ENCODE measurements around the gene DUSP12. TPM values are rescaled to one million over a fixed set of nuclear protein-coding genes. Genes with fewer than 3 reads are reported as not detected.

Gene DUSP12
- total and polyA plus RNA-seq, 5 donors from 2014 or later = 15.2 to 69.9 (median 57.8) TPM

GRCh38 chr1:161791904-161792655, 42.5 kb downstream of the DUSP12 start:
- no peaks in the 10 kb centered on the region for H3K27me3 ChIP-seq (ENCODE audit: control insufficient read depth, insufficient read depth, low read length)
- H3K4me1 ChIP-seq (ENCODE audit: control insufficient read depth, insufficient read depth, low read length, poor library complexity, severe bottlenecking) = no peaks in the 10 kb centered on the region
- peaks cover 72% of the 10 kb centered on the region for H3K36me3 ChIP-seq (ENCODE audit: control insufficient read depth, insufficient read depth, low read length)
- Mint-ChIP-seq H3K27me3 (no peaks in the 10 kb centered on the region), H3K27ac (no peak overlapping the region), H3K9me3 (no peaks in the 10 kb centered on the region), H3K36me3 (peaks cover 36% of the 10 kb centered on the region), H3K4me1 (peaks cover 0 to 7% (median 4%) of the 10 kb centered on the region in 4 donors), H3K4me3 (no peak overlapping the region)
- DNase-seq = no peak
- H3K9me3 ChIP-seq (ENCODE audit: control insufficient read depth in 2 of 2, low read length in 2 of 2) = no peaks in the 10 kb centered on the region
- ATAC-seq (ENCODE audit: low read depth in 2 of 2) = no peak
- no peak overlapping the region for H3K27ac ChIP-seq (ENCODE audit: insufficient read depth, low read length, poor library complexity, severe bottlenecking)
- no peak overlapping the region for H3K4me3 ChIP-seq (ENCODE audit: low read depth, low read length)

- no peak overlapping the region for H3K27ac ChIP-seq (ENCODE audit: insufficient read depth, low read length, poor library complexity, severe bottlenecking)
- H3K9me3 ChIP-seq (ENCODE audit: control insufficient read depth in 2 of 2, low read length in 2 of 2) = no peaks in the 10 kb centered on the region
- peak overlapping the region in 1 of 3 donors; percentile 2 for H3K27ac Mint-ChIP-seq
- no peaks in the 10 kb centered on the region for H3K27me3 ChIP-seq (ENCODE audit: control insufficient read depth, insufficient read depth, low read length)
- peak; percentile 40 to 59 for ATAC-seq (ENCODE audit: low read depth in 2 of 2)
- no peaks in the 10 kb centered on the region for H3K27me3 Mint-ChIP-seq
- H3K4me3 Mint-ChIP-seq = no peak overlapping the region
- H3K4me1 Mint-ChIP-seq = peaks cover 0 to 7% (median 4%) of the 10 kb centered on the region in 4 donors
- peak in 2 of 3 donors; percentile 51 to 69 for DNase-seq
- H3K4me1 ChIP-seq (ENCODE audit: control insufficient read depth, insufficient read depth, low read length, poor library complexity, severe bottlenecking) = no peaks in the 10 kb centered on the region
- no peak overlapping the region for H3K4me3 ChIP-seq (ENCODE audit: low read depth, low read length)
- no peaks in the 10 kb centered on the region for H3K9me3 Mint-ChIP-seq
- peaks cover 42% of the 10 kb centered on the region for H3K36me3 Mint-ChIP-seq
- peaks cover 73% of the 10 kb centered on the region for H3K36me3 ChIP-seq (ENCODE audit: control insufficient read depth, insufficient read depth, low read length)
Measured at GRCh38 chr1:161792740-161793139, 43.2 kb downstream of the DUSP12 start.

GRCh38 chr1:161799792-161800191, 50.2 kb downstream of the DUSP12 start:
- Histone ChIP-seq H3K9me3 (ENCODE audit: control insufficient read depth in 2 of 2, low read length in 2 of 2) (no peaks in the 10 kb centered on the region), H3K4me1 (ENCODE audit: control insufficient read depth, insufficient read depth, low read length, poor library complexity, severe bottlenecking) (no peaks in the 10 kb centered on the region), H3K27ac (ENCODE audit: insufficient read depth, low read length, poor library complexity, severe bottlenecking) (no peak overlapping the region), H3K36me3 (ENCODE audit: control insufficient read depth, insufficient read depth, low read length) (peaks cover 66% of the 10 kb centered on the region), H3K4me3 (ENCODE audit: low read depth, low read length) (no peak overlapping the region), H3K27me3 (ENCODE audit: control insufficient read depth, insufficient read depth, low read length) (no peaks in the 10 kb centered on the region)
- peaks cover 0 to 8% (median 2%) of the 10 kb centered on the region in 4 donors for H3K4me1 Mint-ChIP-seq
- DNase-seq (no peak), ATAC-seq (ENCODE audit: low read depth in 2 of 2) (no peak)
- peaks cover 49% of the 10 kb centered on the region for H3K36me3 Mint-ChIP-seq
- H3K4me3 Mint-ChIP-seq = no peak overlapping the region
- no peaks in the 10 kb centered on the region for H3K27me3 Mint-ChIP-seq
- H3K27ac Mint-ChIP-seq = peak overlapping the region in 1 of 3 donors; percentile 21
- H3K9me3 Mint-ChIP-seq = no peaks in the 10 kb centered on the region

- H3K4me3 Mint-ChIP-seq = no peak overlapping the region
- H3K27ac Mint-ChIP-seq = no peak overlapping the region
- H3K4me1 Mint-ChIP-seq = peaks cover 5 to 17% (median 10%) of the 10 kb centered on the region in 4 donors
- peaks cover 56% of the 10 kb centered on the region for H3K36me3 ChIP-seq (ENCODE audit: control insufficient read depth, insufficient read depth, low read length)
- peaks cover 43% of the 10 kb centered on the region for H3K36me3 Mint-ChIP-seq
- no peaks in the 10 kb centered on the region for H3K27me3 ChIP-seq (ENCODE audit: control insufficient read depth, insufficient read depth, low read length)
- H3K4me1 ChIP-seq (ENCODE audit: control insufficient read depth, insufficient read depth, low read length, poor library complexity, severe bottlenecking) = no peaks in the 10 kb centered on the region
- no peaks in the 10 kb centered on the region for H3K27me3 Mint-ChIP-seq
- no peak overlapping the region for H3K27ac ChIP-seq (ENCODE audit: insufficient read depth, low read length, poor library complexity, severe bottlenecking)
- ATAC-seq (ENCODE audit: low read depth in 2 of 2) (no peak), DNase-seq (no peak)
- no peaks in the 10 kb centered on the region for H3K9me3 ChIP-seq (ENCODE audit: control insufficient read depth in 2 of 2, low read length in 2 of 2)
- no peaks in the 10 kb centered on the region for H3K9me3 Mint-ChIP-seq
- H3K4me3 ChIP-seq (ENCODE audit: low read depth, low read length) = no peak overlapping the region
Measured at GRCh38 chr1:161801955-161802354, 52.4 kb downstream of the DUSP12 start.

GRCh38 chr1:161803181-161803580, 53.6 kb downstream of the DUSP12 start:
- Mint-ChIP-seq H3K36me3 (peaks cover 31% of the 10 kb centered on the region), H3K4me3 (no peak overlapping the region)
- ATAC-seq (ENCODE audit: low read depth in 2 of 2) = no peak

GRCh38 chr1:161805399-161806197, 56.0 kb downstream of the DUSP12 start:
- H3K36me3 ChIP-seq (ENCODE audit: control insufficient read depth, insufficient read depth, low read length) = peaks cover 45% of the 10 kb centered on the region

More at GRCh38 chr1:161803181-161803580, 53.6 kb downstream of the DUSP12 start:
- no peak for DNase-seq
- H3K27me3 Mint-ChIP-seq = no peaks in the 10 kb centered on the region
- Histone ChIP-seq H3K27ac (ENCODE audit: insufficient read depth, low read length, poor library complexity, severe bottlenecking) (no peak overlapping the region), H3K4me3 (ENCODE audit: low read depth, low read length) (no peak overlapping the region), H3K27me3 (ENCODE audit: control insufficient read depth, insufficient read depth, low read length) (no peaks in the 10 kb centered on the region), H3K36me3 (ENCODE audit: control insufficient read depth, insufficient read depth, low read length) (peaks cover 48% of the 10 kb centered on the region), H3K4me1 (ENCODE audit: control insufficient read depth, insufficient read depth, low read length, poor library complexity, severe bottlenecking) (no peaks in the 10 kb centered on the region), H3K9me3 (ENCODE audit: control insufficient read depth in 2 of 2, low read length in 2 of 2) (no peaks in the 10 kb centered on the region)
- no peaks in the 10 kb centered on the region for H3K9me3 Mint-ChIP-seq
- peaks cover 9 to 21% (median 13%) of the 10 kb centered on the region in 4 donors for H3K4me1 Mint-ChIP-seq
- peak overlapping the region in 1 of 3 donors; percentile 12 for H3K27ac Mint-ChIP-seq

More at GRCh38 chr1:161805399-161806197, 56.0 kb downstream of the DUSP12 start:
- Mint-ChIP-seq H3K9me3 (peaks cover 0 to 10% (median 2%) of the 10 kb centered on the region in 7 donors), H3K36me3 (peaks cover 35% of the 10 kb centered on the region), H3K4me1 (peaks cover 10 to 24% (median 13%) of the 10 kb centered on the region in 4 donors), H3K27ac (peak overlapping the region in 1 of 3 donors; percentile 33), H3K4me3 (no peak overlapping the region), H3K27me3 (no peaks in the 10 kb centered on the region)
- ATAC-seq (ENCODE audit: low read depth in 2 of 2) = no peak
- no peak overlapping the region for H3K4me3 ChIP-seq (ENCODE audit: low read depth, low read length)
- H3K27me3 ChIP-seq (ENCODE audit: control insufficient read depth, insufficient read depth, low read length) = no peaks in the 10 kb centered on the region
- no peak for DNase-seq
- no peak overlapping the region for H3K27ac ChIP-seq (ENCODE audit: insufficient read depth, low read length, poor library complexity, severe bottlenecking)
- peaks cover 0 to 3% of the 10 kb centered on the region in 2 experiments for H3K9me3 ChIP-seq (ENCODE audit: control insufficient read depth in 2 of 2, low read length in 2 of 2)
- no peaks in the 10 kb centered on the region for H3K4me1 ChIP-seq (ENCODE audit: control insufficient read depth, insufficient read depth, low read length, poor library complexity, severe bottlenecking)

Measured in CD4-positive, CD25-positive, alpha-beta regulatory T cell (primary cell).